Stomach (tissue), 9 donors: ENCODE measurements around the gene PAMR1. TPM values are rescaled to one million over a fixed set of nuclear protein-coding genes. Genes with fewer than 3 reads are reported as not detected.

ENCODE experiments used
- DNase-seq, 2 donors: peaks; one replicate each; pipeline versions ENCODE4 v3.0.0 to v3.0.0-alpha.2; 2013 to 2019
- H3K27ac ChIP-seq, 5 donors: fragments of 200-600 bp in 4 of 5; sonication (generic) in 4 of 5; one replicate each; pipeline ENCODE4 v1.5.1; 2013 to 2019; ENCODE audit warnings: mild to moderate bottlenecking in 1 of 5, moderate library complexity in 1 of 5
- H3K27me3 ChIP-seq, 3 donors: fragments of 200-600 bp; sonication (generic); one replicate each; pipeline ENCODE4 v1.5.1; 2017 to 2019; ENCODE audit warnings: mixed run types in 1 of 3
- H3K36me3 ChIP-seq, 4 donors: fragments of 200-600 bp; sonication (generic); 1 replicate in 3 of 4; 2 replicates in 1 of 4; pipeline ENCODE4 v1.5.1; 2016 to 2019
- H3K4me1 ChIP-seq, 4 donors: fragments of 200-600 bp; sonication (generic); one replicate each; pipeline ENCODE4 v1.5.1; 2016 to 2019
- H3K4me3 ChIP-seq, 4 donors: fragments of 200-600 bp; sonication (generic) in 3 of 4; one replicate each; pipeline ENCODE4 v1.5.1; 2016 to 2019; ENCODE audit warnings: mild to moderate bottlenecking in 1 of 4
- H3K9me3 ChIP-seq, 4 donors: fragments of 200-600 bp; sonication (generic); one replicate each; pipeline ENCODE4 v1.5.1; 2016 to 2019
- EP300 ChIP-seq: sonication (generic); formaldehyde crosslinking; IDR thresholded peaks from one replicate; pipeline ENCODE4 v1.6.1; 2017; ENCODE audit warnings: antibody characterized with exemption
- POLR2A ChIP-seq, 4 donors: fragments of 450-650 bp; IDR thresholded peaks; one replicate each; pipeline ENCODE4 v1.6.1; 2016; ENCODE audit warnings: antibody characterized with exemption in 4 of 4, control low read depth in 2 of 4, mild to moderate bottlenecking in 1 of 4, moderate library complexity in 1 of 4
- POLR2AphosphoS5 ChIP-seq, 3 donors: sonication (generic); formaldehyde crosslinking; IDR thresholded peaks; one replicate each; pipeline ENCODE4 v1.6.1; 2016; ENCODE audit warnings: antibody characterized with exemption in 3 of 3
- WGBS, 5 donors: extraction: QIAGEN DNeasy Blood & Tissue Kit in 3 of 5; methylation state at CpG; one replicate each; pipeline versions ENCODE4 v1.1.5 to v1.1.7; 2013 to 2018; 5-methylcytosine and 5-hydroxymethylcytosine counted together
- intact Hi-C: fragments of 100-400 bp; cut with DNase I; formaldehyde crosslinking; loops from one replicate; pipeline ENCODE4 v1.15.1; 2023; ENCODE audit warnings: low total_unique reads
- polyA plus RNA-seq, 3 donors: library from polyadenylated mRNA; stranded (reverse); fragments of 200-250 nt; gene quantifications; one replicate each; pipeline ENCODE4 v1.2.3, GENCODE V29; 2013
- total RNA-seq, 5 donors: library from RNA; depleted of rRNA; stranded (reverse); fragments of >200 nt; gene quantifications; one replicate each; pipeline versions ENCODE4 v1.1.0 to v1.2.3, GENCODE V29; 2014 to 2016
- TF ChIP-seq, protein P1 (sequence below), 7 experiments: fragments of 450-650 bp in 4 of 7; fragments of 200-600 bp in 3 of 7; sonication (generic) in 3 of 7; IDR thresholded peaks; one replicate each; pipeline ENCODE4 v1.5.1; 2016 to 2019; ENCODE audit warnings: antibody characterized with exemption in 7 of 7, control low read depth in 2 of 7, mild to moderate bottlenecking in 1 of 7
- donor health status: healthy with polysubstance abuse.
- donor health status: Bipolar disorder and iron deficiency.
- donor health status: healthy.

Gene PAMR1
- total and polyA plus RNA-seq, 8 donors, result under 0.01 to 26.8 (median 0.58) TPM; not detected in 1

DNA sequence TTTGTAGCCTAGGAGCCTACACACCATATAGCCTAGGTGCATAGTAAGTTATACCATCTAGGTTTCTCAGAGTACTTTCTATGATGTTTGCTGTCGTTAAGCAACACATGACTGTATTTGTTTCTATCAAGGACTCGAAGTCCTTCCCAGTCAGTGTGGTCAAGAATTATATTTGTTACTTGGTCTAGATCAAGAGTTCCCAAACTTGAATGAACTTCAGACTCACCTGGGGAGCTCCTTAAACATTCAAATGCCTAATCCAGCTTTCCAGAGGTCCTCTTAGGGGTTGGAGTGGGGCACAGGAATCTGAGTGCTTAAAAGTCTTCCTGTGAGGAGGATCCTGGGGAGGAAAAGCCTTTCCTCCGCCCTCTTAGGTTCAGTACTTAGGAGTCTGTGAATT, 41.5 kb upstream of the PAMR1 start:
- intact Hi-C loops, result no loop called here
- no peak for TF ChIP-seq POLR2A (IDR thresholded peaks at IDR 0.05)
- no peak for TF ChIP-seq POLR2AphosphoS5 (IDR thresholded peaks at IDR 0.05)
- TF ChIP-seq, protein P1, sequence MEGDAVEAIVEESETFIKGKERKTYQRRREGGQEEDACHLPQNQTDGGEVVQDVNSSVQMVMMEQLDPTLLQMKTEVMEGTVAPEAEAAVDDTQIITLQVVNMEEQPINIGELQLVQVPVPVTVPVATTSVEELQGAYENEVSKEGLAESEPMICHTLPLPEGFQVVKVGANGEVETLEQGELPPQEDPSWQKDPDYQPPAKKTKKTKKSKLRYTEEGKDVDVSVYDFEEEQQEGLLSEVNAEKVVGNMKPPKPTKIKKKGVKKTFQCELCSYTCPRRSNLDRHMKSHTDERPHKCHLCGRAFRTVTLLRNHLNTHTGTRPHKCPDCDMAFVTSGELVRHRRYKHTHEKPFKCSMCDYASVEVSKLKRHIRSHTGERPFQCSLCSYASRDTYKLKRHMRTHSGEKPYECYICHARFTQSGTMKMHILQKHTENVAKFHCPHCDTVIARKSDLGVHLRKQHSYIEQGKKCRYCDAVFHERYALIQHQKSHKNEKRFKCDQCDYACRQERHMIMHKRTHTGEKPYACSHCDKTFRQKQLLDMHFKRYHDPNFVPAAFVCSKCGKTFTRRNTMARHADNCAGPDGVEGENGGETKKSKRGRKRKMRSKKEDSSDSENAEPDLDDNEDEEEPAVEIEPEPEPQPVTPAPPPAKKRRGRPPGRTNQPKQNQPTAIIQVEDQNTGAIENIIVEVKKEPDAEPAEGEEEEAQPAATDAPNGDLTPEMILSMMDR (IDR thresholded peaks at IDR 0.05), result no peak
- no peak for TF ChIP-seq EP300
- Histone ChIP-seq H3K4me1 (peaks cover 0 to 4% (median 0%) of the 10 kb centered on the region in 4 donors), H3K9me3 (peaks cover 0 to 3% (median 0%) of the 10 kb centered on the region in 4 donors), H3K4me3 (no peak overlapping the region), H3K27ac (no peak overlapping the region), H3K36me3 (no peaks in the 10 kb centered on the region), H3K27me3 (no peaks in the 10 kb centered on the region)
- no peak for DNase-seq
- 77 to 88% (median 79%) methylated on average over 3 of the region's 3 CpGs for WGBS, 5 donors

DNA sequence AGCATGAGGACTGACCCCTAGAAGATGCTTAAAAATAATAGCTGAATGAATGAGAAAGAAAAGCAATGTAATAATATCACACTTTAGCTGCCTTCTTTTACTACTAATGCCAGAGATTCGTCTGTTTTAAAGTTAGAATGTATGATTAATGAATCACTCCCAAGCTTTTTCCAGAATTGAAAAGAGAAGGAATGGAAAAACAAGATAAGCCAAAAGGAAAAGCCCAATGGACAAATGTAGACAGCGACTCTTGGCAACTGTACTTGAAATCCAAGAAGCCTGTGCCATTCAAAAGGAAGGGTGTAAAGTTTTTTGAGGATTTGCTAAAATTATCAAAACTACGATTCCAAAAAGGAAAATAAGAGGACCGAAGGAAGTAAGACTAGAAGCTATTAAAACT, 40.8 kb upstream of the PAMR1 start:
- intact Hi-C loops, result no loop called here
- no peak overlapping the region for H3K4me3 ChIP-seq
- DNase-seq, result no peak
- no peaks in the 10 kb centered on the region for H3K27me3 ChIP-seq
- H3K9me3 ChIP-seq, result peaks cover 0 to 3% (median 0%) of the 10 kb centered on the region in 4 donors
- H3K36me3 ChIP-seq, result no peaks in the 10 kb centered on the region
- no peak for TF ChIP-seq POLR2AphosphoS5 (IDR thresholded peaks at IDR 0.05)
- TF ChIP-seq EP300, result no peak
- TF ChIP-seq POLR2A (IDR thresholded peaks at IDR 0.05), result no peak
- TF ChIP-seq, protein P1 (IDR thresholded peaks at IDR 0.05), result no peak
- WGBS, 5 donors, result 58 to 63% (median 60%) methylated on average over 4 of the region's 4 CpGs
- peaks cover 0 to 4% (median 0%) of the 10 kb centered on the region in 4 donors for H3K4me1 ChIP-seq
- no peak overlapping the region for H3K27ac ChIP-seq

DNA sequence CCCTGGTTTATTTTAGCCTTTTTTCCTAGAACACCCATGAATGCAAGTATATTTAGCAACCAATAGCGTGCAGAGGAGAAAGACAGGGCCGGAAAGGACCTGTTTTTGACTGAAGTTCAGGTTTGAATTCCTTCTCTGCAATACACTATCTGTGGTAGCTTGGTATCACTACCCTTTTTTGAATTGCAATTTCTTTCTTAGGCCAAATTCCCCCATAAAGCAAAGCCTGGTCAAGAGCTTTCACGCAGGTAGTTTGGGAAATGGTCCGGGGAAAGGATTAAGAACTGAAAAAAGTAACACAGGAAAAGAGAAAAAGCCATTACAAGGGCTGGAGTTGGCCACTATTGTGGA, 38.8 kb upstream of the PAMR1 start:
- WGBS, 5 donors, result 52 to 69% (median 57%) methylated on average over 4 of the region's 4 CpGs
- Histone ChIP-seq H3K4me1 (peaks cover 0 to 4% (median 0%) of the 10 kb centered on the region in 4 donors), H3K9me3 (no peaks in the 10 kb centered on the region), H3K27me3 (peaks cover 0 to 9% (median 0%) of the 10 kb centered on the region in 3 donors), H3K4me3 (no peak overlapping the region), H3K27ac (no peak overlapping the region), H3K36me3 (no peaks in the 10 kb centered on the region)
- DNase-seq, result no peak
- intact Hi-C loops, result no loop called here
- TF ChIP-seq EP300 (no peak), POLR2A (IDR thresholded peaks at IDR 0.05) (no peak), POLR2AphosphoS5 (IDR thresholded peaks at IDR 0.05) (no peak)
- TF ChIP-seq, protein P1 (IDR thresholded peaks at IDR 0.05), result no peak

DNA sequence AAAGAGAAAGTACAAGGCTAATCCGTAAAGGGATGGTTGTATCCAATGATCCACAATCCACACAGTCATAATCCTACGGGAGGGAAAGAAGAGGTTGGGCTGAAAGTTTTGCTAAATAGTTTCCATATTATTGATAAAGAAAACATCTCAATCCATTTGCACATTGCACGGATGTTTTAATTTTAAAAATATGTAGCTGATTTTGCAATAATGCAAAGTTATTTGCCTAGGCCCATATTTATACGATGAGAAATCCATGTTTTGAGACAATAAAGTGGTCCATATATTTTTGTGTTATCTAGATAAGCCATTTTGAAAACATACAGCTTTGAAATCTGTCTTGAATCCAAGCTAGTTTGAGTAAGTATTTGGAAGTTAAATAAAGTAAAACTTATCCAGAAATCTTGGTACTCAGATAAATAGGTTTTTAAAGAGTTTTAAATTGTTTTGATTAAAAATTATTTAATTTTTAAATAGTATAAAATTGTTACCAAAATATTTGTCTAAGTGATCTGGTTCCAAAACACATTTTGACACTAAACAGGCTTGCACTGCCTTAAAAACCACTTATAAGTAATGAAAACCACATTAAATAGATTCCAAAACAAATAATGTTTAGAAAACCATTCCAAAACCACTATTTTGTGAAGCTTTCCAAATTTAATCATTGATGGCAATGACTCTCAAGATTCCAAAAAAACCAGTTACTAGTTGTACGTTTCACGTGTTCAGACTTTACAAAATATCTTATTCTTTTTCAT, 38.2 kb upstream of the PAMR1 start:
- Histone ChIP-seq H3K4me1 (peaks cover 0 to 4% (median 0%) of the 10 kb centered on the region in 4 donors), H3K27ac (no peak overlapping the region), H3K36me3 (no peaks in the 10 kb centered on the region), H3K4me3 (no peak overlapping the region), H3K9me3 (no peaks in the 10 kb centered on the region), H3K27me3 (peaks cover 0 to 9% (median 0%) of the 10 kb centered on the region in 3 donors)
- DNase-seq, result peak in 1 of 2 donors; percentile 65
- TF ChIP-seq EP300, result no peak
- TF ChIP-seq POLR2AphosphoS5 (IDR thresholded peaks at IDR 0.05), result no peak
- TF ChIP-seq, protein P1 (IDR thresholded peaks at IDR 0.05), result no peak
- no peak for TF ChIP-seq POLR2A (IDR thresholded peaks at IDR 0.05)
- intact Hi-C loops, result no loop called here
- WGBS, 5 donors, result 61 to 77% (median 67%) methylated on average over 6 of the region's 6 CpGs
